CD4-positive, alpha-beta T cell treated with Interleukin-15 for 4 hours (primary cell): Measurements from ENCODE around the gene SCT.

Experiments used
- DNase-seq: peaks from one replicate; pipeline ENCODE4 v3.0.0-alpha.2; 2020; ENCODE audit warnings: low spot score

The SCT gene

DNA sequence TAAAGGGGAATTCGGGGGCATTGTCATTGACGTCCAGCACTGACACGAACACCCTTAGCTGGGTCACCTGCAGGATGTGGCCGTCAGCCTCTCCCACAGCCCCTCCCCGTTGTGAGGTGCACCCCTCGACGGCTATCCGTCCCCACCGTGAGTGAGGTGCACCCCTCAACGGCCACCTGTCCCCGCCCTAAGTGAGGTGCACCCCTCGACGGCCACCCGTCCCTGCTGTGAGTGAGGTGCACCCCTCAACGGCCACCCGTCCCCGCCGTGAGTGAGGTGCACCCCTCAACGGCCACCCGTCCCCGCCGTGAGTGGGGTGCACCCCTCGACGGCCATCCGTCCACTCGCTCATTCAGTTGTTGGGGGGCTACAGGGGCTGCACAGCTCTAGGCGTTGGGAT is 5.1 kb downstream of the SCT start:
- DNase-seq, result no peak

DNA sequence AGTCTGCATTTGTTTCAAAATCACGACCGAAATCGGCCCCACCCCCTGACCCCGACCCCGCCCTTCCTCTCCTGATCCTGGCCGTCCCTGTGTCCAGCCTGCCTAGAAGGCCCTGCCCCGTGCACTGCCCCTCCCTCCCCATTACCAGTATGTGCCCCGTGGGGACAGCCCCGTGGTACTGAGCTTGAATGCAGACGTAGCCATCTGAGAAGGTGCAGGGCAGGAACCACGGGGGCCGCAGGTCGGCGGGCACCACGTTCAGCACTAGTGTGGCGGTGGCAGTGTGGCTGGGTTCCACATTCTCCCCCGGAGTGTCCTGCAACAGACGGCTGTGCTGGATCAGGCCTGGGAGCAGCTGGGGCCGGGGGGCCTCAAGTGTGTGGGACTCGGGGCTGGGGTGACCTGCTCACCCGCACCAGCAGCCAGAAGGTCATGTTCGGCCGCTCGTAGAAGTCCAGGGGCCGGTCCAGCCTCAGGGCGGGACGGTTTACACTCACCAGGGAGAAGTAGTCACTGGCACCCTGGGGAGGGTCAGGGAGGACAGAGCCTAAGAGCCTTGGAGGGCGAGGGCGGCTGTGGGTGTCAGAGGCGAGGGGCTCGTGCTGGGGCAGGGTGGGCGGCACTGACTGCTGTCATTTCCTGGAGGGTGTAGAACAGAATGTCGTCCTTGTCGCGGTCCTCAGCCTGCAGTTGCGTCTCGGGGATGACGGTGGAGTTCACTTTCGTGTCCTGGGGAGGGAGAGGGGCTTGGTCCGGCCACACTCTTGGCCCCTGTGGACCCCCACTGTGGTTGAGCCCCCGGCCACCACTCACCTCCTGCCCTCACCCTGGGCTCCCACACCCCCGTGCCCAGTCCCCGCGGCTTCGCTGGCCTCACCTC is 5.8 kb downstream of the SCT start:
- DNase-seq, result no peak

DNA sequence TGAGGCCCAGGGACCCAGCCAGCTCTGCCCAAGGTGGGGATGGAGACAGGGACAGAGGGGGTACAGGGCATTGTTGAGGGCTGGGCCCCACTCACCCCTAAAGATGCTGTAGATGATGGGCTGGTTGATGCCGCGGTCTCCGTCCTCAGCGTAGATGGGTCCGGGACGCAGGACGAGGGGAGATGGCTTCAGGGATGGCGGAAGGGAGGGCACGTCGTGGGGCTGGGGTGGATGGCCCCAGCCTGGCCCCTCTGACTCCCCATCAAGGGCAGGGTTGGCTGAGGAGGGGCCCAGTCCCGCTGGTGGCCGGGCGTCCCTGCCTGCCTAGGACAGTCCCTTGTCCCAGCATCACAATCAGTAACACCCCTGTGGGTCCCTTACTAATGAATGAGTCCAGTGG is 6.8 kb downstream of the SCT start:
- no peak for DNase-seq

DNA sequence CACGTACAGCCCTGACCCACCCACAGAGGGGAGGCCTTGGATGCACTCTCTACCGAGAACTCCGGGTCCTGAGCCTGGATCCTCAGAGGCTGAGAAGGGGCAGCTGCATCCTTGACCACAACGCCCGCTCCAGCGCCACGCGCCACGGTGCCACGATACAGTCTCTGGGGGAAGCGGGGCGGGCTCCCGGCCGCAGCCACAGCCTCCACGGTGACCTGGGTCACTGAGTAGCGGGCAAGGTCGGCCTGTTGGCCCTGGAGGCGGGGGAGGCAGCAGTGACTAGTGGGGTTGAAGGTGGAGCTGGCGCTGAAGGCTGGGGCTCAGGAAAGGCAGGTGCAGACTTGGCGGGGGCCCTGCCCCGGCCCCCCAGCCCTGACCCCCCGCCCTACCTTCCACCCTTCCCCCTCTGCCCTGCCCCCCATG is 7.3 kb downstream of the SCT start:
- DNase-seq, result no peak

DNA sequence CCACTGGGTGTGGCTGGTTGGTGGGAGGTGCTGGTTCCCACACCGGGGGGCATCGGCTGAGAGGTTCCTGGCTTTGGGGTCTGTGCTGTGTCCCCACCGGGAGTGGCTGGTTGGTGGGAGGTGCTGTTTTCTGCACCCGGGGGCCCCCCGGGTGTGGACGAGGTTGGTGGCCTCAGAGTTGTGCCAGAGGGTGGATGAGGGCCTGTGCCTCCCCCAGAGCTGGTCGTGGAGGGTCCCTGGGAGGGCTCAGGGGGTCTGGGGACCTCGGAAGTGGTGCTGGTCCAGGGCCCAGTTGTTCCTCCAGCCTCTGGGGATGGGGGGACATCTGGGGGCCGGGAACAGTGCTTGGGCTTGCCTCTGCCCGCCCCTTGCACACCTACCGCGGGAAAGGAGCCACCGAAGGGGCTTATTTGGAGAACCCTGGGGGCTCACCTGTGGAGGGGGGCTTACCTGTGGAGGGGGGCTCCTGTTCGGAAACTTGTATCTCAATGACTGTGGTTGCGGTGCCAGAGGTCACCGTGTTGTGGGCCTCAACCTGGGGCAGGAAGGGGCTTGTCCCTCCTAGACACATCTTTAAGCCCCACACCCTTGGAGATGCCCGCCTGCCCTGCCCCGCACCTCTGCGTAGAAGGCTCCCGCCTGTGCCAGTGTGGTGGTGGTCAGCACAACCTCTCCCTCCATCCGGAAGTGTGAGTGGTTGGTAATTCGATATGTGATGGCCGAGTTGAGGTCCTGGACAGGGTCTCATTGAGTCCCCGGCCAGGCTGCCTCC is 7.9 kb downstream of the SCT start:
- DNase-seq, result no peak

DNA sequence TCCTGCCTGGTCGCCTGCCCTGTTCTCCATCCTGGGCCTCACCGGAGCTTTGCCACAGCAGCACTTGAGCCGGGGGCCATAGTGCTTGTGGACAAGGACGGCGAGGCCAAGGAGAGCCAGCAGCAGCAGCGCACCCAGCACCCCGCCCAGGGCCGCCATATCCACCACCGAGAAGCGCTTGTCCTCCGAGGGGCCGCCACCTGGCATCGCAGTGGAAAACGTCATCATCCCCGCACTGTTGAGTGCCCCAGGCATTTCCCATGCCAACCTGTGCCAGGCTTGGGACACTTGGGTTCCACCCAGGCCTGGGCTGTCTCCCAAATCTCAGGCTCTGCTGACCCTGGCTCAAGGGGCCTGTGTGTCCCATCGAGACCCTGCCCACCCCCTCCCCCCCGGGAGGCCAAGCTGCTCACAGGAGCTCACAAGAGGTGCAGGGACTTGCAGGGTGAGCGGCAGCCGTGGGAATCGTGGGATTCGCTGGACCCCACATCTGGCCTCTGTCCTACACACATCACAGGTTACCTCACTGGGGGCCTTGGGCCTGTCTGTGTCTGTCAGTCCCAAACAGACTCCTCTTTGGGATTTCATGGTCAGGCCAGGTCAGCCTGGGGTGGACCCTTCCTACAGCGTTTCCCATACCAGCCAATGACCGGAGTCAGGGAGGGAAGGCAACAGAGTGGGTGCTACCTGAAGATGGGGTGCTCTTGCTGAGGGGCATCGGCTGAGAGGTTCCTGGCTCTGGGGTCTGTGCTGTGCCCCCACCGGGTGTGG is 8.9 kb downstream of the SCT start:
- DNase-seq, result no peak

DNA sequence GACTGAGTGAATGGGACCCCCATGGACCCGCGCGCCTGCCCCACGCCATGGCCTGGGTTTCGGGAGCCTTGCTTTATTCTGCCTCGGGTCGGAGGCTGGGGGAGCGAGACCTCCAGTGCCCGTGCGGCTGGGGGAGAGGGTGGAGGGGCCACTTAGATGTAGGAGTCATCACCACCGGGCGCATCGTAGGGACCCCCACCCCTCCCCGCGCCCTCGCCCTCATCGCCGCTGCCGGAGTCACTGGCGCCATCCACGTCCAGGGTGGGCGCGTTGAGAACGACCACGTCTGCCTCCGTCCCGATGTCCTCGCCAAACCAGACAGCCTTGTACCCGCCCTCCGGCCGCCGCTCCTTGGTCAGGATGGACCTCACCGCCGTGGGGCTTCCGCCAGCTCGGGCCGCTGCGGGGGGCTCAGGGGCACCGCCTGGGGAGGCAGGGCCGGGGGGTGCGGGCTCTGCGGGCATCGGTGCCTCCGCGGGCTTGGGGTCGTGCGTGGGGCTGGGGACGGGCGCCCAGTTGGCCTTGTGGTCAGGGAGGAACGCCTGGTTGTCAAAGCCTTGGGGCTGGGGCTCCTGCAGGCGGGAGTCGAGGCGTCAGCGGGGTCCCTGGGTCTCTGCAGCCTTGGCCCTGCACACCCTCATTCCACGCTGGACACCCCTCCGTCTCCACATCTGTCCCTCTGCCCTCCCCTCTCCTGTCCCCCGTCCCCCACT is 9.6 kb downstream of the SCT start:
- no peak for DNase-seq

DNA sequence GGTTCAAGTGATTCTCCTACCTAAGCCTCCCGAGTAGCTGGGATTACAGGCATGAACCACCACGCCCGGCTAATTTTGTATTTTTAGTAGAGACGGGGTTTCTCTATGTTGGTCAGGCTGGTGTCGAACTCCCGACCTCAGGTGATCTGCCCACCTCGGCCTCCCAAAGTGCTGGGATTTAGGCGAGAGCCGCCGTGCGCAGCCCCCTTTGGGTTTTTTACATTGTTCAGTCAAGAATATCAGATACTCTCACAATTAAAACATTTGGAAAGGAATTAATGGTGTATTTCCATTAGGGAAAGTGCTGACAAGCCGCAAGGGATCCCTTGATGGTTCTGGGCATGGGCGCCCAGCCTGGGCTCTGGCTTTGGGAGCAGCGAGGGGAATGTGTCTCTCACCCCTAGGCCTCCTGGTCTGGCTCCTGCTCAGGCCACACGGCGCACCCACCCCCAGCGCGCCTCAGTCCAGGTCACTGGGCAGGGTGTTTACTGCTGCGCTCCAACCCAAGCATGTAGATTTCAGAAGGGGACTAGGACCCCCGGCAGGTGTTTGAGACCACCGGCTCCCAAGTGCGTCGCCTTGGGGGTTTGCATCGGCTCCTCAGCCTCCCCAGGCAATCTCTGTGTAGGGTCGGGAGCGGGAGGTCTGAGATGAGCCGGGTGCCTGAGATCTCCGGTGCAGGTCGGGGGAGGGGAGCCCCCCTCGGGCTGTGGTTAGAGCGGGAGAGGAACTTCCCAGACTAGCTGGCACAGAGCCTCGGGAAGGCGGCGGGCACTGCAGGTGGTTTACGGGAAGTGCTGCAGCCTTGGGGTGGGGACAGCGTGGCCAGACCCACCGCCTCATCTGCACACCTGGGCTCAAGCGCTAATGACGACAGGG is 10.4 kb downstream of the SCT start:
- DNase-seq, result no peak

DNA sequence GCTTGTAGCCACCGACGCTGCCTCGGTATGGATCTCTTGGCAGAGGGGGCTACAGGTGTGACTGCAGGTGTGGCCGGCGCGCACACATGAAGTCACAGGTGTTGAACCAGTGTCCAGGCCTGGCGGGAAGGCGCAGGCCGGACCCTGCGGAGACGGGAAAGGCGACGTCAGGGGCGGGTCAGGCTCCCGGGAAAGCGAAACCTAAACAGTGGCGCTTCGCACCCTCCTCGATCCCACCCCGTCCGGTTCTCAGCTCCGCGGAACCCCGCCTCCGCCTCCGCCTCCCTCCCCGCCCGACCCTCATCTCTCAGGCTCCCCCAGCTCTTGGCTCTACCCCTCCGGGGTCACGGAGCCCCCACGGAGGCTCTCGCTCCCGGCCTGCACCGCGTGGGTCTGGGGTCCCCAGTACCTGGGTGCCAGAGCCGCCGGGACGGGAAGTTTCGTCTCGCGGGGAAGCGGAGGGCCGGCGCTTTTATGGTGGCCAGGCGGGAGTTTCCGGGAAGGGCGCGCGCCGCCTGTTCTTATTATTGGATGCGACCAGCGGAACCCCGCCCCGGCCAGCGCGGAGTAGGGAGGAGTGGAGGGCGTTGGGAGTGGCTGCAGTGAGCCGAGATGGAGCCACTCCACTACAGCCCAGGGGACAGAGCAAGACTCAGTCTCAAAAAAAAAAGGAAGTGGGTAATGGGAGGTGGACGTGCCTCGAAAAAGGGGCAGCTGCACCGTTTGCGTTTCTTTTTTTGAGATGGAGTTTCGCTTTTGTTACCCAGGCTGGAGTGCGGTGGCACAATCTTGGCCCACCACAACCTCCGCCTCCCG is 11.3 kb downstream of the SCT start, which contains the start of gene IRF7:
IRF7 (minus strand) TSS at position 447 of the 816 bp plus-strand sequence. CDS start 586 bp downstream, outside the sequence.
- peak; percentile 87 for DNase-seq

DNA sequence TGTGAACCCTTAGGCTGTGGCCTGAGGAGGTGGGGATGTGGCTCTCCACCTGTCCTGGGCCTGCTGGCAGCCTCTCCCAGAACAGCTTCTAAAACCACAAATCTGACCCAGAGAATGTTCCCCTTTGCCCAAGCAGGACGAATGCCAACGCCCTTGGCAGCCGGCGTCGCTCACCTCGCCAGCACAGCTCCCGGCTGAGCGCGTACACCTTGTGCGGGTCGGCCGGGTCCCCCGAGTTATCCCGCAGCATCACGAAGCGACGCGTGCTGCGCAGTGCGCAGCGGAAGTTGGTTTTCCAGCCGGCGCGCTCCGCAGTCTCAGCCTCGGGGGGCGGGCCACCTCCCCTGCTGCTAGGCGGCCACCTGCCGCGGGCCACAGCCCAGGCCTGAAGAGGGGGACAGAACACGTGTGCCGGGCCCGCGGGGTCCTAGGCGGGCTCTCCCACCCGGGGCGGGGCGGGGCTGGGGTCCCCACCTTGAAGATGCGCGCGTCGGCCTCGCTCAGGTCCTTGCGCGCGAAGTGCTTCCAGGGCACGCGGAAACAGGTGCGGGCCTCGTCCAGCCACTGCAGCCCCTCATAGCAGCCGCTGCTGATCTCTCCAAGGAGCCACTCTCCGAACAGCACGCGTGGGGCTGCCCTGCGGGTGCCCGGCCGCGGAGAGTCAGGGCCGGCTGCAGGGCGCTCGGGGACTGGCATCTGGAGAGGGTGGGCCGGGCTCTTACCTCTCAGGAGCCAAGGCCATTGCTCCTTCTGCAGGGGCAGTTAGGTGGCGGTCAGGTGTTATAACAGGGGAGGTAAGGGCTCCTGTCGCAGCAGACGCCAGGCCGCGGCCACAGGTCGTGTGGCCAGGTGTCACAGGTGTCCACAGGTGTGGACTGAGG is 12.1 kb downstream of the SCT start:
- DNase-seq, result no peak

DNA sequence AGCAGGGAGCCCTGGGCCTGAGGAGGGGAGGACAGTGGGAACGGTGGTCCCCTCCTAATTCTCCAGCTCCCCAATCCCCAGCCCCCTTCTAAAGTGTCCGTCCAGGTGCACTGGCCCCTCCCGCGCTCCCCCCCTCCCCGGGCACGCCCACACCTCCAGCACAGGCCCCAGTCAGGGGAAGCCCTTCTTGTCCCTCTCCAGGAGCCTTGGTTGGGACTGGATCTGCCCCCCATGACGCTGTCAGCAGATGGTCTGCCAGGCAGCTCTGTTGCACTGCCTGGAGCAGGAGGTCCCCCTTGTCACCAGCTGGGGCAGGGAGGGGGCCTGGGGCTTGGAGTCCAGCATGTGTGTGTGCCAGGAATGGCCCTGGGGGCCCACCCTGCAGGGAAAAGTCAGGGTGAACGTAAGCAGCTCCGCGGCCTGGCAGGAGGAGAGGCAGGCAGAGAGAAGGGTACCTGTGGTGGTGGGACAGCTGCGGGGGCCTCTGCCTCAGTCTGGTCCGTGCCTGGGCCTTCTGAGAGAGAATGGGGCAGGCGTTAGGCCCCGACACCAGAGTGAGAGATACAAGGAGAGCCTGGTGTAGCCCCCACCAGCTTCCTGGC is 12.9 kb downstream of the SCT start:
- DNase-seq, result no peak

DNA sequence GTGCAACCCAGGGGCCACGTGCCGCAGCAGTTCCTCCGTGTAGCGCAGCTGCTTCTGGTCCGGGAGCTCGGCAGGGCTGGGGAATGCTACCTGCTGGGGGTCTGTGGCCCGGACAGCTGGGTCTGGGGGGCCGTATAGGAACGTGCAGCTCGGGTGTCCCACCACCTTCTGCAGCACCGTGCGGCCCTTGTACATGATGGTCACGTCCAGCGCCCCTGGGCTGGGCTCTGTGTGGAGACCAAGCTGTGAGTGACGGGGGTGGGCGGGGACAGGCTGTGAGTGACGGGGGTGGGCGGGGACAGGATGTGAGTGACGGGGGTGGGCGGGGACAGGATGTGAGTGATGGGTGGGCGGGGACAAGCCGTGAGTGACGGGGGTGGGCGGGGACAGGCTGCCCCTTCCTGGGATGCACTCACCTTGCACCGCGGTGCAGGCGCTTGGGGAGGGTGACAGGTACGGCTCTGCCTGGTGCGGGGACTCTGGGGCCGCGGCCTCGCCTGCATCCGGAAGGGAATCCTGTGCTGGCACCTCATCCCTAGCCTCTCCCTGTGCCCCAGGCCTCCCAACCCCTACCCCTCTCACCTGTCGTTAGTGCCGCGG is 13.5 kb downstream of the SCT start:
- peak; percentile 68 for DNase-seq

DNA sequence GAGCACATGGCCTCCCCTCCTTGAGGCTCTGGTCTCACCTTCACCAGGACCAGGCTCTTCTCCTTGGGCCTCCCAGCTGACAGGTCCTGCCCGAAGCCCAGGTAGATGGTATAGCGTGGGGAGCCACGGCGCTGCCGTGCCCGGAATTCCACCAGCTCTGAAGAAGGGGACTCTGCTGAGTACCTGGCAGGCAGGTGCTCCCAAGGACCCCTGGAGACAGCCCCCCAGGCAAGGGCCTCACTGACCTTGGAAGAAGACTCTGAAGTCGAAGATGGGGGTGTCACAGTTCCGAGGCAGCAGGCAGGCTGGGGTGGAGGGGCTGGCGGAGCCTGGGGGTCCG is 14.1 kb downstream of the SCT start:
- no peak for DNase-seq

DNA sequence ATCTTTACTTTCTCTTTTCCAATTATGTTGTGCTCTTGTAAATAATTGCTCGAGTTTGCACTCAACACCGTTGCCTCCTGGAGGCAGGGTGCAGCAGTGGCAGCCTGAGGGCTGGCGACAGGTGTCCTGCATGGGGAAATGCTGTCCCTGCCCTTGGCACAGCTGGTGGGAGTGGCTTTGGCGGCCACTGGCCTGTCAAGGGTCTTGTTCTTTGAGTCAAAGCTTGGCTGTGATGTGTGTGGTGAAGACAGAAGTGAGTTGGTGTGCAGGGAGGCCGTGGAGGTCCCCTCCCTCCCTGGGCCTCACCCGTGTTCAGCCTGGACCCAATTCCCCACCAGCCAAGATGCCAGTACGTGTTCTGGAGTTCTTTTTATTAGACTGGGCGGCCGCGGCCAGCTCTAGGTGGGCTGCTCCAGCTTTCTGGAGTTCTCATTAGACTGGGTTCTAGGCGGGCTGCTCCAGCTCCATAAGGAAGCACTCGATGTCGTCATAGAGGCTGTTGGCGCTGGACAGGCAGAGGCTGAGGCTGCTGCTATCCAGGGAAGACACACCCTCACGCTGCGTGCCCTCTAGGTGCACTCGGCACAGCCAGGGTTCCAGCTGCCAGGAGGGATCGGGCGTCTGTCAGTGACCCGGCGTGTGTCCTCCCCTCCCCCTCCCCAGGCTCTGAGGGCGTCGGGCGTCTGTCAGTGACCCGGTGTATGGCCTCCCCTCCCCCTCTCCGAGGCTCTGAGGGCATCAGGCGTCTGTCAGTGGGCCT is 14.6 kb downstream of the SCT start:
- DNase-seq, result no peak

DNA sequence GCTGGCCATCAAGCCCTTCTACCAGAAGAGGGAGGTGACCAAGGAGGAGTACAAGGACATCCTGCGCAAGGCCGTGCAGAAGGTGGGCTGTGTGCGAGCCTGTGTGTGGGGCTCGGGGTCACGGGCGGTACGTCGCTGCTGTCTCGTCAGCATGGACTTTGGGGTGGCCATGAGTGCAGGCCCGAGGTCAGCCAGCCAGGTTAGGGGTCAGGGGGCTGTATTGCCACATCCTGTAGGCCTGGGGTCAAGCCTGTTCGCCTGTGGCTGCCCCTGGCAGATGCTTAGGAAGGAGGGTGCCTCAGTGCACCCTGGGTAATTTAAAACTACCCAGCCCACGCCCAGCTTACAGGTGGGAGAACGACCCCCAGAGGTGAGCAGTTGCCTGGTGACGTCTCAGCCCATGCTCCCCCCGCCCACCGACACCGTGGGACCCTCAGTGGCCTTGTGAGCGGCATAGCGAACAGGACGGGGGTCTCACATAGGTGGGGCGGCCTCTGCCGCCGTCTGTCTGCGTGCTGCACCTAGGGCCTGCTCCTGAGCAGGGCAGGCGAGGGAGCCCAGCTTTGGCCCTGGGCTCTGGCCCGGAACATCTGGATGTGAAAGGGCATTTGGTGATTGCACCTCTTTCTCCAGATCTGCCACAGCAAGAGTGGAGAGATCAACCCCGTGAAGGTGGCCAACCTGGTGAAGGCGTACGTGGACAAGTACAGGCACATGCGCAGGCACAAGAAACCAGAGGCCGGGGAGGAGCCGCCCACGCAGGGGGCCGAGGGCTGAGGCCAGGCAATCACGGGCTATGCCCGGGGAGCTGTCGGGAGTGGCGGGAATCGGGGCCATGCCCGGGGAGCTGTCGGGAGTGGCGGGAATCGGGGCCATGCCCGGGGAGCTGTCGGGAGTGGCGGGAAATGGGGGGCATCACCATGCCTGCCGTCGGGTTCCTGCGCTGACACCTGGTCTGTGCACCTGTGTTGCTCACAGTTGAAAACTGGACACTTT is 15.7 kb downstream of the SCT start:
- no peak for DNase-seq

DNA sequence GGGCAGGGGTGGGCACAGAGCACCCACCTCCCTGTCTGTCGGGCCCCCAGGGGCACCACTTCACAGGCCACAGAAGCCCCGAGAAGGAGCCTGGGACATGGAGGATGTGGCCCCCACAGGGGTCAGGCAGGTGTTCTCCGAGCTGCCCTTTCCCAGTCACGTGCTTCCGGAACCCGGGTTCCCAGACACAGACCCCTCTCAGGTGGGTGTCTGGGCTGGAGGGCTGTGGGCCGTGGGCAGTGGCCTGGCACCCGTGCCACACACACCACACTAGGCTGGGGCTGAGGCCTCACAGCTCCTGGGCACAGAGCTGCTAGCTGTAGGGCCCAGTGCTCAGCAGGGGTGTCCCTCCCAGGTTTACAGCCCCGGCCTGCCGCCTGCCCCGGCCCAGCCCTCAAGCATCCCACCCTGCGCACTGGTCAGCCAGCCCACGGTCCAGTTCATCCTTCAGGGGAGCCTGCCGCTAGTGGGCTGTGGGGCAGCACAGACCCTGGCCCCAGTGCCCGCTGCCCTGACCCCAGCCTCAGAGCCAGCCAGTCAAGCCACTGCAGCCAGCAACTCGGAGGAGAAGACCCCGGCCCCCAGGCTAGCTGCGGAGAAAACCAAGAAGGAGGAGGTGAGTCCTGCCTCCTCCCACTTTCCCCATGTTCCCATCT is 16.7 kb downstream of the SCT start:
- no peak for DNase-seq
